GM19468 (cell line): ENCODE data around the gene VWA7.

Source experiments
- ATAC-seq: cut with Tn5 transposase; IDR thresholded peaks from one replicate; pipeline ENCODE4 v1.9.1; 2021; ENCODE audit warnings: mild to moderate bottlenecking, moderate library complexity, moderate number of reproducible peaks; ENCODE audit not compliant: unreplicated experiment; ENCODE audit errors: extremely low read depth

The VWA7 gene

DNA sequence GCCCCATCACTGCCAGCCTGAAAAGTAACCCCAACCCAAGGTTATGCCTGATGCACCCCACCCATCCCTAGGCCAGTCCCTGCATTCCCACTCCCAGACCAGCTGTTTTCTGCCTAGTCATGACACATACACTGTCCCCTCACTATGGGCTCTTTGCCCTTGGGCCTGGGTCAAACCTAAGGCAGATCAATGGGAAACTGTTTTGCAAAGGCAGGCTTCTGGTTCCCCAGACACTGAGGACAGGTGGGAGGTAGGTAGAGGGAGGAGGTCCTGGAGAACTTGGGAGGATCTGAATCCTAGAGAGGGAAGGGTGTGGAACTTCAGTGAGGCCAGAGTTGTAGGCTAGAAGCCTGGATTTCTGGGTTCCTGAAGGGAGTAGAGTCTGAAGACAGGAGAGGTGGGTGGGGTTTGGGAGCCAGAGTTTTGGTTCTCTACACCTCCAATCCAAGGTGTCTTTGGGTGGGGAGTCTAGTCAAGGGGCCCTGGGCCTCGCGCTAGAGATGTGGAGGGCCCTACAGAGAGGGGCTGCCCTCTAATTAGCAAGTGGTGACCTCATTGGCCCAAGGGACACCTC is 42.8 kb downstream of the VWA7 start:
- no peak for ATAC-seq

GRCh38 chr6:31733734-31734133 is 43.4 kb downstream of the VWA7 start:
- no peak for ATAC-seq

GRCh38 chr6:31732029-31732428 is 45.1 kb downstream of the VWA7 start:
- no peak for ATAC-seq

- ATAC-seq = no peak
These were observed 46.5 kb downstream of the VWA7 start for GRCh38 chr6:31730631-31731086.

- ATAC-seq = no peak
These were observed 47.0 kb downstream of the VWA7 start for GRCh38 chr6:31729979-31730630.

DNA sequence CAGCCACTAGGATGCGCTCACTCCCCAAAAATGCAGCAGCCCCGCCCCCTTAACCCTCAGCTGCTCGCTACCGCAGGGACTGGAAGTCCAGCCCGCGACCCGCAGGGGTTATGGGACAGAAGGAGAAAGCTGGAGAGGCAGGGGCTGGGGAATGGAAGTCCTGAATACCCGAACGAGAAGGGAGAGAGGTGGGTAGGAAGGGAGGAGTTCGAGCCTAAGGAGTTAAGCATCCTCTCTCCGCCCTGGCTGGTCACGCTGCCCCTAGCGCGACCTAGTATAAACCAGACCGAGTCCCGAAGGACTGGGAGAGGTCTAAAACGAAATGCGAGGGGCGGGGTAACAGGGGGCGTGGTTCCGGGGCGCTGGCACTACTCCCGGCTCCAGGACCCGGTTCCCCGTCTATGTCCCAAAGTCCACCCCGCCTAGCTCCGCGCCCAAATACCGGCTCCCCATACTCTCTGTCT is 47.6 kb downstream of the VWA7 start:
- no peak for ATAC-seq

DNA sequence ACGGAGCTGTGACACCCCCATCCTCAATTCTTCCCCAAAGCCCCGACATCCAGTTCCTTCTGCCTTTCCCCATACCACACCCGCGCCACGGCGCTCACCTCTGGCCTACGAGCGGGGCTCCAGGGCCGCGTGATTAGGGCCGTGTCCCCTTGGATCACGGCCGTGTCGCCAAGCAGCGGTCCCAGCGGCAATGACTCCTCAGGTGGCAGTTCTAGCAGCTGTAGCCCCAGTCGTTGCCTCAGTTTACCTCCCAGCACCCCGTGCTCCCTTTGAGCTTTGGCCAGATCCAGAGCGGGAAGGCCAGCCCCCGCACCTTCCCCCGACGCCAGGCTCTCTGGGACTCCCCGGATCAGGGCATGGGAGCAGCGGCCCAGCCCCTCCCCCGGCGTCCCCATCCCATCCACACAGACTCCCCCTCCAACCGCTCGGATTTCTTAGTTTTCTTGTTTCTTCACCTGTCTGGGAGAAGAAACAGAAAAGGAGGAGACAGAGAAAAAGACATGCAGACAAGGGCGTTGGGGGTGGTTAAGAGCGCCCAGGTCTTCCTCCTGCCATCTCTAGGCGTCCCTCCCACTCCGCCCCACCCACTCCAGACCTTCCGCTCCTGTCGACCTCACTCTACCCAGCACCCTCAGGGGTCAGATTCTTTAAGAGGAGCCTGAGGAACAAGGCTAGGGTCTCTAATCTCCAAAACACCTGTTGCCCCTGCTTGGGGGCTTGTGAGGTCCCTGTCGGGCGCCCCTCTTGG is 48.2 kb downstream of the VWA7 start, which contains the start of gene DDAH2:
Gene DDAH2, minus strand, starts transcription at position 533 of the 748 bp plus-strand sequence. Its CDS starts 138 bp downstream, at position 395.
- ATAC-seq = no peak

DNA sequence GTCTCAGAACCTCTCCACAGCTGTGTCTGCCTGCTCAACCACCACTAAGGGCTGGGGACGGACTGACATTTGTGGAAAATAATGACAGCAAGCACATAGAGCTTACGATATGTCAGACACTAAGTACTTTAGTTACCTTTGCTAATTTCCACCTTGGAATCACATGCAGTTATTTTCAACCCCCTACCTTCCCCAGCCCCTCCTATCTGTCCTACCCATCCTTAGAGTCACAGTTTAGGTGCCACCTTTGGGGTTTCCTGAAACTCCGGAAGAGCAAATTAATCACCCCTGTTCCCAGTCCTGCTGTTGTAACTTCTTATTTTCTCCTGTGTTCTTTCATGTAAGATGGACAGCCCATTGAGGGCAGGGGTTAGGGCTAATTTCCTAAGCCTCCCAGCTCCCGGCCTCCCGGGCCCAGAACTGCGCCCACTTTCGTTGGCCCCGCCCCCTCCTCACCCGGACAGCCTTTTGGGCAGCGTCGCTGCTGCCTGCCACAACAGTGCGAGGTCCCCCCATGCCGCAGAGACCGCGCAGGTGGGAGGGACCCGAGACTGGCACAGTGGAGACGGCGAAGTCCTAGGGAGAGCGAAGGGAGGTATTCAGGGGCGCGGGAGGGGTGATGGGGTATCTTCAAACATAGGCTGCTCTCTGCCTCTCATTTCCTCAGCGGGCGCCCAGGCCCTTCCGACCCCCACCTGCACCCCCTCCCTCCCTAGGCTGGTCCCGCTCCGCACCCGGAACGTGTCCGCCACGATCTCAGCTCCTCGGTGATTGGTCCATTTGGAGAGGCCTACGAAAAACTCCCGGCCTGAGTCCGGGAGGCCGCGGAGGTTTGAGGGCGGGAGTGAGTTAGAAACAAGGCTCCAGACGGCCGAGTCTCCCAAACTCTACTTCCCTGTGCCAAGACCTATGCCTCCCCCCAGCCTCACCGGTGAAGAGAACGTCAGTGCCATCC is 49.1 kb downstream of the VWA7 start:
- no peak for ATAC-seq

DNA sequence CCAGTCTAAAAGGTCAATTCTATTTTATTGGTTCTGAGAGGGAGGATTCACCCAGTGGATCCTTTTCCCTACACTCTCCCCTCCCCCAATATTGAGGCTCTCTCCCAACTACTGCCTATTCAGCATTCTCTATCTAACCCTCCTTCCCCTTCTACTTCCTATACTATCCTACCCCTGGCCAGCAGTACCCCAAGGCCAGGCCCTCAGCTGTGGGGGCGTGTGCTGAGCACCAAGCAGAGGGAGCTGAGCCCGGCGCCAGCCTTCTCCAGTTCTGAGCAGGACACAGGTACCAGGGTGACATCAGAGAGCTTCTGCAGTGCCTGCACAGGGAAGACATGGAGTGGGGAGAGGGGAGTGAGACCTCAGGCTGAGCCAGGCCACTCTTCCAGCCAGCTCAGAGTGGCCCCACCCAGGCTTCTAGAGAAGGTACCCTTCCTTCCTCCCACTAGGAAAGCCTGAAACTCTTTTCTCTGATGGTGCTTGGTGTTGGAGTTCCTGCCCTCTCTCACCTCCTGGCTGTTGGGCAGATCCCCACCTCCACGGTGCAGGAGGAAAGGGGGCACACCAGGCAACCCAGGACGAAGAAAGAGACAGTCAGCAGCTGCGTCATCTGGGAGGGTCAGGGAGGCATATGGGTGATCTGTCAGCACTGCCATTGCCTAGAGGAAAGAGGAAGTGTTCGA is 50.0 kb downstream of the VWA7 start:
- no peak for ATAC-seq

GRCh38 chr6:31725502-31726350 is 51.4 kb downstream of the VWA7 start:
- ATAC-seq = no peak

- ATAC-seq = no peak
These were observed 53.0 kb downstream of the VWA7 start for GRCh38 chr6:31723980-31724691.

DNA sequence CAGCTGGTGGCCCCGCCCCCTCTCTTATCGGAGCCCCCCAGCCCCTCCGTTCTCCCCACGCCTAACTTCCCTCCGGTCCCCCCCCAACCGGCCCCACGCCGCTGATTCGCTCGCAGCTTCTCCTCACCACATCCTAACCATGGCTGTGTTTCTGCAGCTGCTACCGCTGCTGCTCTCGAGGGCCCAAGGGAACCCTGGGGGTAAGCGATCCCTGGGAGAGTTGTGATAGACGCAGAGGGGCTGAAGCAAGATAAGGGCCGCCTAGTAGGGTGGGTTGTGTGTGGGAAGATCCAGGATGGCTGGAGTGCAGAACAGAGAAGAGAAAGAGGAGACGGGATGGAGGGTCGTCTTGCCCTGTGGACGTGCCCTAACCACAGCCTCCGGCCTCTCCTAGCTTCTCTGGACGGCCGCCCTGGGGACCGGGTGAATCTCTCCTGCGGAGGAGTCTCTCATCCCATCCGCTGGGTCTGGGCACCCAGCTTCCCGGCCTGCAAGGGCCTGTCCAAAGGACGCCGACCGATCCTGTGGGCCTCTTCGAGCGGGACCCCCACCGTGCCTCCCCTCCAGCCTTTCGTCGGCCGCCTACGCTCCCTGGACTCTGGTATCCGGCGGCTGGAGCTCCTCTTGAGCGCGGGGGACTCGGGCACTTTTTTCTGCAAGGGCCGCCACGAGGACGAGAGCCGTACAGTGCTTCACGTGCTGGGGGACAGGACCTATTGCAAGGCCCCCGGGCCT is 53.7 kb downstream of the VWA7 start, which contains the start of gene MPIG6B:
Gene MPIG6B, plus strand, starts transcription at position 129 of the 735 bp plus-strand sequence. Its CDS starts 11 bp downstream, at position 140.
- ATAC-seq = no peak

GRCh38 chr6:31722173-31722572 is 55.0 kb downstream of the VWA7 start:
- ATAC-seq = no peak

GRCh38 chr6:31721351-31722020 is 55.6 kb downstream of the VWA7 start, which contains the start of gene LY6G6C:
LY6G6C (minus strand) TSS chr6:31721746; CDS start chr6:31721679, 67 bp downstream.
- ATAC-seq = no peak

DNA sequence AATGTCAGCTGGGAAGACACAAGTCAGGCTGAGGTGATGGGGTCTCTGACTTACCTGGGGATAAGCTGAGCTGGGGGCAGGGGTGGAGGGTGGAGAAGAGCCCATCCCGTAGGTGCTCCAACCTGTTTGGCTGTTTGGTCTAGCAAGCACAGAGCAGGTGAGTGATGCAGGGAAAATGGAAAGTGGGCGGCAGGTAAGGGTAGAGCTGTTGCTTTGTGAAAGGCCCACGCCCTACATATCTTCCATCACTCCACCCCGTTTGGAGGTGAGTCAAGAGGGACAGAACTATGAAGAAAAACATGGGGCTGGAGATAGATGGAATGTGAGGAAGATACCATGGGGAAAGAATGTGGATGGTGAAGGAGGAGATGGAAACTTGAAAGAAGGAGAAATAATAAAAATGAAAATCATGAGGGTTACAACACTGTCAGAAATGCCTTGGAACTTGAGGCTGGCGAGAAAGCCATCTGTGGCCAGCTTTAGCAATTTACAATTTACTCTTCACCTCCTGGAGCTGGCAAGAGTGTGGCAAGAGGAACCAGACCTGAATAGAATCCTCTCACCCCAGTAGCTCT is 56.8 kb downstream of the VWA7 start:
- ATAC-seq = no peak

- ATAC-seq = no peak
These were observed 58.1 kb downstream of the VWA7 start for GRCh38 chr6:31719001-31719400.
